K562 (cell line): ENCODE data around the gene KLK13.

ENCODE experiments used
- BRF1 ChIP-seq: IDR thresholded peaks from 3 replicates; pipeline ENCODE4 v1.6.1; 2011; ENCODE audit warnings: borderline replicate concordance, mild to moderate bottlenecking; ENCODE audit not compliant: insufficient read length; ENCODE audit errors: extremely low read depth
- EP300 ChIP-seq: IDR thresholded peaks from 2 replicates; pipeline ENCODE4 v1.6.1; 2012; ENCODE audit warnings: low read length, improper control_type of control experiment
- EZH2 ChIP-seq: IDR thresholded peaks from 2 replicates; pipeline ENCODE4 v1.6.1; 2012; ENCODE audit warnings: low read depth, mild to moderate bottlenecking, inconsistent platforms, low read length, borderline replicate concordance
- POLR2AphosphoS5 ChIP-seq: IDR thresholded peaks from 2 replicates; pipeline ENCODE4 v1.6.1; 2011; ENCODE audit warnings: mild to moderate bottlenecking, low read depth, low read length, moderate library complexity; ENCODE audit not compliant: control insufficient read depth, insufficient read depth
- SP1 ChIP-seq: sonication (generic); formaldehyde crosslinking; IDR thresholded peaks from 2 replicates; pipeline ENCODE4 v1.8.1; 2022; ENCODE audit warnings: mild to moderate bottlenecking, missing genetic modification reagents
- SRF ChIP-seq, 2 experiments: fragments of 250-450, 450-650 bp in 1 of 2; sonication (Bioruptor Pico) in 1 of 2; sonication (generic) in 1 of 2; formaldehyde crosslinking; IDR thresholded peaks; 2 replicates each; pipeline versions ENCODE4 v1.5.0 to v1.5.1; 2020 to 2022; ENCODE audit warnings: mild to moderate bottlenecking in 1 of 2, missing genetic modification reagents in 1 of 2

DNA sequence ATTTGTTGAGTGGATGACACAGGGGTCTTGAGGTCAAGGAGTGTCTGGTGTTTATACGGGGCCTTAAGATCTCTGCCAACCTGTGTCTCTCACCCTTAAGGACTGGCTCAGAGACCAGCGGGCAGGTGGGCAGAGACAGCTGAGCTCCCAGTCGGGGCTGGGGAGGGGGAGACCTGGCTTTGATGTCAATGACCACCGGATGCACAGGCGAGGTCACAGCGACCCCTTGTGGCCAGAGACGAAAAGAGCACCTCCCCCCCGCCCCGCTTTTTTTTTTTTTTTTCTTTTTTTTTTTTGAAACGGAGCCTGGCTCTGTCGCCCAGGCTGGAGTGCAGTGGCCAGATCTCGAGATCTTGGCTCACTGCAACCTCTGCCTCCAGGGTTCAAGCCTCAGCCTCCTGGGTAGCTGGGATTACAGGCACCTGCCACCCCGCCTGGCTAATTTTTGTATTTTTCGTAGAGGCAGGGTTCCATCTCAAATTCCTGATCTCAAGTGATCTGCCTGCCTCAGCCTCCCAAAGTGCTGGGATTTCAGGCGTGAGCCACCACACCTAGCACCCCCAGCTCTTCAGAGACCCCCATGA, 29.9 kb upstream of the KLK13 start:
- TF ChIP-seq EP300 (no peak), BRF1 (no peak), SP1 (no peak), EZH2 (no peak), SRF (CRISPR knock-in tag; IDR thresholded peaks at IDR 0.05) (no peak), POLR2AphosphoS5 (no peak)
